ENCODE measurements around the gene CXCL17. TPM values are rescaled to one million over a fixed set of nuclear protein-coding genes. Genes with fewer than 3 reads are reported as not detected.
"Not testable (repeated sequence)": the region's sequence is repeated elsewhere in the genome, so short reads cannot be mapped to it uniquely, and the experiment has no call there.

Gene CXCL17, protein sequence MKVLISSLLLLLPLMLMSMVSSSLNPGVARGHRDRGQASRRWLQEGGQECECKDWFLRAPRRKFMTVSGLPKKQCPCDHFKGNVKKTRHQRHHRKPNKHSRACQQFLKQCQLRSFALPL
- total RNA-seq = 100 to 1,000 TPM; 162 to 257 TPM
- polyA plus RNA-seq (ENCODE audit: insufficient read length in 6 of 6) = 10 to 100 TPM in 4 of 6 donors, 1 to 10 TPM in 2; 8.5 to 18.0 (median 13.1) TPM
- long read RNA-seq, donor 1, transcript CXCL17-202 (4 exons, 1,172 nt) = major isoform, 12 of 12 reads
- long read RNA-seq, donor 1, partial matches to known transcripts = 0 of 12 reads
- long read RNA-seq, donor 1, other reads (novel, unspliced or antisense) = 0 of 12 reads
- long read RNA-seq, donor 2, transcript CXCL17-202 (4 exons, 1,172 nt) = major isoform, 14 of 14 reads
- long read RNA-seq, donor 2, partial matches to known transcripts = 0 of 14 reads
- long read RNA-seq, donor 2, other reads (novel, unspliced or antisense) = 0 of 14 reads
- long read RNA-seq, donor 3, transcript CXCL17-202 (4 exons, 1,172 nt) = major isoform, 7 of 7 reads
- long read RNA-seq, donor 3, partial matches to known transcripts = 0 of 7 reads
- long read RNA-seq, donor 3, other reads (novel, unspliced or antisense) = 0 of 7 reads
- long read RNA-seq, donor 4, transcript CXCL17-202 (4 exons, 1,172 nt) = major isoform, 256 of 281 reads
- long read RNA-seq, donor 4, partial matches to known transcripts = 15 of 281 reads
- long read RNA-seq, donor 4, other reads (novel, unspliced or antisense) = 10 of 281 reads
- long read RNA-seq, donor 5, transcript CXCL17-202 (4 exons, 1,172 nt) = major isoform, 15 of 15 reads
- long read RNA-seq, donor 5, partial matches to known transcripts = 0 of 15 reads
- long read RNA-seq, donor 5, other reads (novel, unspliced or antisense) = 0 of 15 reads
- long read RNA-seq, donor 6, partial matches to known transcripts = 0 of 4 reads
- long read RNA-seq, donor 6, other reads (novel, unspliced or antisense) = 0 of 4 reads
- long read RNA-seq, donor 7, partial matches to known transcripts = 0 of 1 reads
- long read RNA-seq, donor 7, other reads (novel, unspliced or antisense) = 0 of 1 reads
- long read RNA-seq, donor 8, transcript CXCL17-202 (4 exons, 1,172 nt) = major isoform, 5 of 5 reads
- long read RNA-seq, donor 8, partial matches to known transcripts = 0 of 5 reads
- long read RNA-seq, donor 8, other reads (novel, unspliced or antisense) = 0 of 5 reads
- long read RNA-seq, donor 9 = 0 reads
- long read RNA-seq, donor 10, transcript CXCL17-202 (4 exons, 1,172 nt) = major isoform, 175 of 192 reads
- long read RNA-seq, donor 10, partial matches to known transcripts = 3 of 192 reads
- long read RNA-seq, donor 10, other reads (novel, unspliced or antisense) = 14 of 192 reads
- long read RNA-seq, donor 11 = 0 reads
- long read RNA-seq, donor 12, transcript CXCL17-202 (4 exons, 1,172 nt) = major isoform, 5 of 5 reads
- long read RNA-seq, donor 12, partial matches to known transcripts = 0 of 5 reads
- long read RNA-seq, donor 12, other reads (novel, unspliced or antisense) = 0 of 5 reads

DNA sequence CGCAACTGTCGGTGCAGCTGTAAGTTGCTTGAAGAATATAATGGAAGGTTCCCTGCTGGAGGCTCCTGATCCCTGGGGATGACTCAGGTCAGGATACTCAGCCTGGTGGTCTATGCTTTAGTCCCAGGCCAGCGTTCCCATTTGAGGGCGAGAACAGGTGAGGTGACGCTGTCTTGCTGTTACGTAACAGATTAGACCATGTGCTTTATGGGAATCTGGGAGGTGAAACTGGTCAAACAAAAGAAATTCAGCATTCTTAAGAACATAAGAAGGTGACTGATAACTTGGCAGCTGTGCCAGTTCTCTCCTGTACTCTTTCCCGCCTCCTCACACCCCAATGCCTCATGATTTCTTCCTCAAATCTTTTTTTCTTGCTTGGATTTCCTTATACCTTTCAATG lies at the start of gene CXCL17:
Gene CXCL17, minus strand, starts transcription at position 114 of the 400 bp plus-strand sequence. CDS start 114 bp downstream, outside the sequence.
- peaks cover 0 to 26% of the 10 kb centered on the region in 2 donors for H3K4me1 ChIP-seq
- TF ChIP-seq, protein P1, sequence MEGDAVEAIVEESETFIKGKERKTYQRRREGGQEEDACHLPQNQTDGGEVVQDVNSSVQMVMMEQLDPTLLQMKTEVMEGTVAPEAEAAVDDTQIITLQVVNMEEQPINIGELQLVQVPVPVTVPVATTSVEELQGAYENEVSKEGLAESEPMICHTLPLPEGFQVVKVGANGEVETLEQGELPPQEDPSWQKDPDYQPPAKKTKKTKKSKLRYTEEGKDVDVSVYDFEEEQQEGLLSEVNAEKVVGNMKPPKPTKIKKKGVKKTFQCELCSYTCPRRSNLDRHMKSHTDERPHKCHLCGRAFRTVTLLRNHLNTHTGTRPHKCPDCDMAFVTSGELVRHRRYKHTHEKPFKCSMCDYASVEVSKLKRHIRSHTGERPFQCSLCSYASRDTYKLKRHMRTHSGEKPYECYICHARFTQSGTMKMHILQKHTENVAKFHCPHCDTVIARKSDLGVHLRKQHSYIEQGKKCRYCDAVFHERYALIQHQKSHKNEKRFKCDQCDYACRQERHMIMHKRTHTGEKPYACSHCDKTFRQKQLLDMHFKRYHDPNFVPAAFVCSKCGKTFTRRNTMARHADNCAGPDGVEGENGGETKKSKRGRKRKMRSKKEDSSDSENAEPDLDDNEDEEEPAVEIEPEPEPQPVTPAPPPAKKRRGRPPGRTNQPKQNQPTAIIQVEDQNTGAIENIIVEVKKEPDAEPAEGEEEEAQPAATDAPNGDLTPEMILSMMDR (IDR thresholded peaks at IDR 0.05) = no peak
- ATAC-seq (peak; percentile 44), DNase-seq (peak in 2 of 4 donors; percentile 34 to 72)
- no peaks in the 10 kb centered on the region for H3K36me3 ChIP-seq
- H3K27me3 ChIP-seq = no peaks in the 10 kb centered on the region
- H3K4me3 ChIP-seq = peak within 1 kb of the TSS; percentile 17 to 36
- H3K27ac ChIP-seq = peak within 1 kb of the TSS; percentile 65 to 82
- no peaks in the 10 kb centered on the region for H3K9me3 ChIP-seq
- intact Hi-C loops (cut with DNase I) = no loop called here

DNA sequence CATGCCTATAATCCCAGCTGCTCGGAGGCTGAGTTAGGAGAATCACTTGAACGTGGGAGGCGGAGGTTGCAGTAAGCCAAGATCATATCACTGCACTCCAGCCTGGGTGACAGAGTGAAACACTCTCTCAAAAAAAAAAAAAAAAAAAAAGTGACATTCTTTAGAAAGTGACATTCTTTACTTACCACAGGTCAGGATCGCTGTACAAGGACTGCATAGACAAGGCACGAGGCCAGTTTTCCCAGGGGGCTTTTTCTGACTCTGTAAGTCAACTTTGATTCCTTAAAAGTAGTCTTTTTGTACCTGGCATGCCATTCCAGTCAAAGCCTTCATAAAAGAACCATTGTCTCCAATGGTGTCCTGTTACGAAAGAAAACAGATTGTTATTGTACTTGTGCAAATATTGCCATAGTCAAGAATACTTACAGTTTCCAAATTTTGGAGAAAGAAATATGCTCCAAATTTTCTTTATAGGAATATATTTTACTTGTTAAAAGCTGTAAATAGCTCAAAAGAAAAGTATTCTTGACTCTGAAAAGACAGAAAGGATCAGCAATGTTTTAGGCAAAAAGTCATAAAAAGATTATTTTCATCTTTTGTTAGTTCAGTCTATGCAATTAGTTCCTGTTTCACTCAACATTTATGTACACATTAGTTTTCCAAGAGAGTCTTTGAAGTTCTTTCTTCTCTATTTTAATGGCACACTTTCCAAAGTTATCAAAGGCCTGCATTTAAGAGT lies 46.2 kb upstream of the CXCL17 start:
- Histone ChIP-seq H3K4me3 (no peak overlapping the region), H3K4me1 (no peaks in the 10 kb centered on the region), H3K9me3 (no peaks in the 10 kb centered on the region), H3K27ac (no peak overlapping the region), H3K27me3 (no peaks in the 10 kb centered on the region), H3K36me3 (no peaks in the 10 kb centered on the region)
- ATAC-seq = peak; percentile 48
- intact Hi-C loops (cut with DNase I) = no loop called here
- DNase-seq = peak in 1 of 4 donors; percentile 28
- TF ChIP-seq, protein P1 (IDR thresholded peaks at IDR 0.05) = no peak

DNA sequence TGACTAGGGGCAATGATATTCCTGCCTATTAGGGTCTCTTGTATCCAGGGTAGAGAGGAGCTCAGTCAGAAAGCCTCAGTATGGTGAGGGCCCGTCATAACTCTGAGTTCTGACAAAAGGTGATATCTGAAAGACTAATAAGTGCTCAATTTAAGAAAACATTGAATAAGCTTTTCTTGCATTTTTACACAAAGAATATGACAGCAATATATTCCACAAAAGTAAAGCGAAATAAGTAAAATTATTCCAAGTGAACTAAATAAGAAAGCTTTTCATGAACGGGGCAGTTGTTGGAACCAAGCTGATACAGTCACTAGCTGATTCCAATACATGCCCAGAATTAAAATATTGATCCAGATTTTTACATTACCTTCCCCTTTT lies 45.0 kb upstream of the CXCL17 start:
- TF ChIP-seq, protein P1 (IDR thresholded peaks at IDR 0.05) = no peak

DNA sequence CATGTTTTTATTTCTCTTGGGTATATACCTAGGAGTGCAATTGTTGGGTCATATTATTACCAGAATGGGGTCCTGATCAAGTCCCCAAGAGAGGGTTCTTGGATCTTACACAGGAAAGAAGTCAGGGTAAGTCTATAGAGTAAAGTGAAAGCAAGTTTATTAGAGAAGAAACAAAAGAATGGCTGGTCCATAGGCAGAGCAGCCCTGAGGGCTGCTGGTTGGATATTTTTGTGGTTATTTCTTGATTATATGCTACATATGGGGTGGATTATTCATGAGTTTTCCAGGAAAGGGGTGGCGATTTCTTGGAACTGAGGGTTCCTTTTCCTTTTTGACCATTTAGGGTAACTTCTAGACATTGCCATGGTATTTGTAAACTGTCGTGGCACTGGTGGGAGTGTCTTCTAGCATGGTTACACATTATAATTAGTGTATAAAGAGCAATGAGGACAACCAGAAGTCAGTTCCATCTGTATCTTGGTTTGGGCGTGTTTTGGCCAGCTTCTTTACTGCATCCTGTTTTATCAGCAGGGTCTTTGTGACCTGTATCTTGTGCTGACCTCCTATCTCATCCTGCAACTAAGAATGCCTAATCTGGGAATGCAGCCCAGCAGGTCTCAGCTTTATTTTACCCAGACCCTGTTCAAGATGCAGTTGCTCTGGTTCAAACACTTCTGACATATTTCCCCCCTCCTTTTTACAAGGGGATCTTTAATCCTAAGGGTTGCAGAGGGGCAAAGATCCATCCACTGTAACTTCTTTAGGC lies 44.5 kb upstream of the CXCL17 start:
- Histone ChIP-seq H3K27me3 (no peaks in the 10 kb centered on the region), H3K9me3 (no peaks in the 10 kb centered on the region), H3K36me3 (no peaks in the 10 kb centered on the region), H3K4me3 (no peak overlapping the region), H3K27ac (no peak overlapping the region), H3K4me1 (peaks cover 0 to under 1% of the 10 kb centered on the region in 2 donors)
- intact Hi-C loops (cut with DNase I) = no loop called here
- TF ChIP-seq, protein P1 (IDR thresholded peaks at IDR 0.05) = no peak
- ATAC-seq (no peak), DNase-seq (no peak)

More for the DNA sequence above, 45.0 kb upstream of the CXCL17 start:
- intact Hi-C loops (cut with DNase I) = no loop called here
- H3K9me3 ChIP-seq = no peaks in the 10 kb centered on the region
- H3K4me3 ChIP-seq = no peak overlapping the region
- no peaks in the 10 kb centered on the region for H3K36me3 ChIP-seq
- ATAC-seq (no peak), DNase-seq (no peak)
- H3K27me3 ChIP-seq = no peaks in the 10 kb centered on the region
- H3K4me1 ChIP-seq = no peaks in the 10 kb centered on the region
- no peak overlapping the region for H3K27ac ChIP-seq

DNA sequence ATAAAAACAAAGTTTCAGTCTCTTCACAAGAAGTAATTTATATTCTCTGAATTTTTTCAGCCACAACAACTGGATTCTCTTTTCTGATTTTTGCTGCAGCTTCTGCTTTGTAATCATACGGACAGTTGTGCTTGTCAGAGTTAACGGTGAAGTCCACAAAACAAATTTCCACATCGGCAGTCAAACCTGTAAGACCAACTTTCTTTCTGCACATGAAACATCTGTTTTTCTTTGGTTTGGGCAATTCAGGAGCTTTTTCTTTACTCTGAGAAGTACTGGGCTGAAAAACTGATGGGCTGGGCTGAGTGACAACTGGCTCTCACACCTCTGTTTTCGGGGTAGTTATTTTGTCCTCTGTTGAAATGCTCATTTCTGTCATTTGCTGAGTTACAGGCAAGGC lies 42.3 kb upstream of the CXCL17 start:
- ATAC-seq; intact Hi-C loops (cut with DNase I); H3K9me3 ChIP-seq; H3K36me3 ChIP-seq; DNase-seq; H3K27me3 ChIP-seq; H3K27ac ChIP-seq; H3K4me3 ChIP-seq: not testable (repeated sequence)
- H3K4me1 ChIP-seq = peaks cover 0 to 22% of the 10 kb centered on the region in 2 donors
